Thoracic aorta (tissue), 2 donors: ENCODE measurements around the gene WT1. TPM values are rescaled to one million over a fixed set of nuclear protein-coding genes. Genes with fewer than 3 reads are reported as not detected.

Source experiments
- ATAC-seq: fragments of 150-250 bp; one replicate; pipeline ENCODE4 v1.8.0; 2017; ENCODE audit warnings: low read depth; ENCODE audit not compliant: insufficient number of reproducible peaks, low FRiP score
- DNase-seq: peaks from one replicate; pipeline ENCODE4 v3.0.0-alpha.2; 2020; ENCODE audit warnings: low spot score
- H3K27ac ChIP-seq, 2 donors: fragments of 200-600 bp; sonication (generic); 1 replicate in 1 of 2; 2 replicates in 1 of 2; pipeline ENCODE4 v1.5.1; 2016; ENCODE audit warnings: mild to moderate bottlenecking in 2 of 2, moderate library complexity in 2 of 2
- H3K27me3 ChIP-seq: fragments of 200-600 bp; sonication (generic); replicated peaks from 2 replicates; pipeline ENCODE4 v1.6.0; 2016; ENCODE audit warnings: mild to moderate bottlenecking; ENCODE audit not compliant: insufficient read depth
- H3K36me3 ChIP-seq: fragments of 200-600 bp; sonication (generic); one replicate; pipeline ENCODE4 v1.5.1; 2016
- H3K4me1 ChIP-seq, 2 donors: fragments of 200-600 bp; sonication (generic); 1 replicate in 1 of 2; 2 replicates in 1 of 2; pipeline versions ENCODE4 v1.5.1 to v1.6.0; 2016; ENCODE audit warnings: low read depth in 2 of 2, mild to moderate bottlenecking in 1 of 2; ENCODE audit not compliant: control insufficient read depth in 1 of 2
- H3K4me3 ChIP-seq: fragments of 200-600 bp; sonication (generic); 2 replicates; pipeline ENCODE4 v1.5.1; 2016; ENCODE audit warnings: mild to moderate bottlenecking
- H3K9me3 ChIP-seq: fragments of 200-600 bp; sonication (generic); 2 replicates; pipeline ENCODE4 v1.5.1; 2016
- total RNA-seq, 2 donors: library from RNA; depleted of rRNA; stranded (reverse); fragments of >200 nt; gene quantifications; one replicate each; pipeline versions ENCODE4 v1.1.0 to v1.2.3, GENCODE V29; 2016
- TF ChIP-seq, protein P1 (sequence below): fragments of 200-600 bp; sonication (generic); IDR thresholded peaks from one replicate; pipeline ENCODE4 v1.5.1; 2019; ENCODE audit warnings: antibody characterized with exemption

WT1 gene
- total RNA-seq, 2 donors from 2014 or later: 1.1 TPM; not detected in 1

DNA sequence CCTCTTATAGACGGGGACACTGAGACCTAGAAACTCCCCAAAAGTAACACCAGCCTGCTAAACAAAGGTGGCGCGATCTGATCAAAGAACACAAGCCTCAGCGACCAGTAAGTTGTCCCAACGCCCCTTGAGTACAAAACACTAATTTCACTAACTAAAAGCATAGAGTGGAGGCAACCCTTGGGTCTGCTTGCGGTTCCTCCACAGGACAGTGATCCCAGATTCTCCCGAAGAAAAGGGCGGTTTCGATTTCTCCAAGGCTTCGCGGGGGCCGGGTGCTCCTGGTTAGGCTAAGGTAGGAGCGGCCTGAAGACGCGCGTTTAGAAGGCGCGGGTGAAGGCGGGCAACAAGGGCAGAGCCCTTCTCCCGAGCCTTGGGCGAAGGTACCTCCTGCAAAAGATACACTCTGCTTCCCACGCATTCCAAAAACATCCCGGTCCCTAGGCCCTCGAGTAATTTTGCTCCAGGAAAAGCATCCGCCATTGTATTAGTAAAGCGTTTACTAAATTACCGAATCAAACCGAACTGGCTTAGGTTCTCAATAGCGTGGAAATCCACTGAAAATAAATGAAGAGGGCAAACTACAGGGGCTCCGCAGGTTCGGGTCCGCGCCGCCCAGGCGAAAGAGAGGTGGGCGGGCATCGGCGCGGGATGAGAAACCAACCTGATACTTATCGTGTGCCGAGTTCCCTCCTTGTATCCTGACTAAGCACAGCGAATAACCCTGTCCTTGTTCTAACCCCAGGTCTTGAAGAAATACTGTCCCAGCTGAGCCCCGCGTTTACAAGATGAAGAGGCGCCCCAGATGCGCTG is 2.0 kb downstream of the WT1 start:
- peaks cover 11% of the 10 kb centered on the region for H3K27me3 ChIP-seq
- H3K4me1 ChIP-seq: peaks cover 6 to 31% of the 10 kb centered on the region in 2 donors
- H3K4me3 ChIP-seq: peak overlapping the region; percentile 51
- TF ChIP-seq, protein P1, sequence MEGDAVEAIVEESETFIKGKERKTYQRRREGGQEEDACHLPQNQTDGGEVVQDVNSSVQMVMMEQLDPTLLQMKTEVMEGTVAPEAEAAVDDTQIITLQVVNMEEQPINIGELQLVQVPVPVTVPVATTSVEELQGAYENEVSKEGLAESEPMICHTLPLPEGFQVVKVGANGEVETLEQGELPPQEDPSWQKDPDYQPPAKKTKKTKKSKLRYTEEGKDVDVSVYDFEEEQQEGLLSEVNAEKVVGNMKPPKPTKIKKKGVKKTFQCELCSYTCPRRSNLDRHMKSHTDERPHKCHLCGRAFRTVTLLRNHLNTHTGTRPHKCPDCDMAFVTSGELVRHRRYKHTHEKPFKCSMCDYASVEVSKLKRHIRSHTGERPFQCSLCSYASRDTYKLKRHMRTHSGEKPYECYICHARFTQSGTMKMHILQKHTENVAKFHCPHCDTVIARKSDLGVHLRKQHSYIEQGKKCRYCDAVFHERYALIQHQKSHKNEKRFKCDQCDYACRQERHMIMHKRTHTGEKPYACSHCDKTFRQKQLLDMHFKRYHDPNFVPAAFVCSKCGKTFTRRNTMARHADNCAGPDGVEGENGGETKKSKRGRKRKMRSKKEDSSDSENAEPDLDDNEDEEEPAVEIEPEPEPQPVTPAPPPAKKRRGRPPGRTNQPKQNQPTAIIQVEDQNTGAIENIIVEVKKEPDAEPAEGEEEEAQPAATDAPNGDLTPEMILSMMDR: no peak
- ATAC-seq (no peak), DNase-seq (no peak)
- H3K36me3 ChIP-seq: no peaks in the 10 kb centered on the region
- H3K9me3 ChIP-seq: no peaks in the 10 kb centered on the region
- no peak overlapping the region for H3K27ac ChIP-seq

DNA sequence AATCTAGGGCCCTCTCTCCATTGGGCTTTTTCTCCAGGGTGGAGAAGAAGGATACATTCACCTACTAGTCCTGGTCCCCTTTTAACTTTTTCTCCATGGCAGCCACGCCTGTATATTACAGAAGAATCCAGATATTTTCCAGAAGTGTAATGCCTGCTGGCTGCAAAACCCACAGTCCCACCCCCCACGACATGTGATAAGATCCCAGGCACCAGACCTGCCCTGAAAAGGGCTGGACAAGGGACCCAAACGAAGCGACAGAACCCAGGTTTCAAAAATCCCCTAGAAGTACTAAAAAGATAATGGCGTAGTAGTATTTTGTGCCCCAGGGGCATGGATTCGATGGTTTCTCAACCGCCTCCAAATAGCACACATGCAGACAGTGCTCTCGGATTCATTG is 2.8 kb downstream of the WT1 start:
- no peaks in the 10 kb centered on the region for H3K36me3 ChIP-seq
- H3K27ac ChIP-seq: no peak overlapping the region
- H3K4me3 ChIP-seq: peak overlapping the region; percentile 51
- peaks cover 6 to 27% of the 10 kb centered on the region in 2 donors for H3K4me1 ChIP-seq
- TF ChIP-seq, protein P1: no peak
- DNase-seq (no peak), ATAC-seq (no peak)
- H3K9me3 ChIP-seq: no peaks in the 10 kb centered on the region
- H3K27me3 ChIP-seq: peaks cover 11% of the 10 kb centered on the region

DNA sequence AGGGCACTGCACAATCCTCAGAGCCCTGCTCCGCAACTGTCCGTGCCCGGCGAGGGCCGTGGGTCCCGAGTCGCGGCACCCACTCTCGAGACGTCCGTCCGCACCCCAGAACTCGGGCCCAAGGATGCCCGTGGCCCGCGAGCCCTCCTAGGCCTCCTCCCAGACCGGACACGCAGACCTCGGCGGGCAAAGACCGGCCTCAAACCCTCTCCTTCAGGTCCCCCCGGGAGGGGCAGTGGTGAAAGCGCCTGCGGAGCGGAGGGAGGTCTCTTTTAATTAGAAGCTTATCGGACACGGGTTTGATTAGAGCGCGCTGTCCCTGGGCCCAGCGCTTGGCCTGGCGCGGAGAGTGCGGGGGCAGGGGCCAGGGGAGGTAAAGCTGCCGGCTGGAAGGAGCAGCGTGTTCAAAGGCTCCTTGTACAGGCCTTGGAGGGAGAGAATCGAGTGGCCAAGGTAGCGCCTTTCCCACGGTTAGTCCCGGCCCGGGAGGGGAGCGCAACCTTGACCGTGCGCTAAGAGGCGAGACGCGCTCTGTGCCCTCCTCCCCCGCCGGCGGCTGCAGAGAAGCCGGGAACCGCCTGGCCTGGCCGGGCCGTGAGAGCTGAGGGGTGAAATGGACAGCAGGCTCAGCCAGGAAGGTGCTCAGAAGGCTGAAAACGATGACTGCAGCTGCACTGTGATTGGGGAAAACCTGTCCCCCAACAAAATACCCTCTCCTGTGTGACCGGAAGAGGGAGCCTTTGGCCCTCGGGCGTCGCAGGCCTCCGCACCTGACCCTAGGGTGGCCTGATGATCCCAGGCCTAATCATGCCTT is 4.6 kb downstream of the WT1 start:
- no peak overlapping the region for H3K27ac ChIP-seq
- DNase-seq: no peak
- peaks cover 11% of the 10 kb centered on the region for H3K27me3 ChIP-seq
- no peak overlapping the region for H3K4me3 ChIP-seq
- H3K4me1 ChIP-seq: peaks cover under 1 to 24% of the 10 kb centered on the region in 2 donors
- H3K36me3 ChIP-seq: no peaks in the 10 kb centered on the region
- TF ChIP-seq, protein P1: no peak
- no peaks in the 10 kb centered on the region for H3K9me3 ChIP-seq
- ATAC-seq: no peak

DNA sequence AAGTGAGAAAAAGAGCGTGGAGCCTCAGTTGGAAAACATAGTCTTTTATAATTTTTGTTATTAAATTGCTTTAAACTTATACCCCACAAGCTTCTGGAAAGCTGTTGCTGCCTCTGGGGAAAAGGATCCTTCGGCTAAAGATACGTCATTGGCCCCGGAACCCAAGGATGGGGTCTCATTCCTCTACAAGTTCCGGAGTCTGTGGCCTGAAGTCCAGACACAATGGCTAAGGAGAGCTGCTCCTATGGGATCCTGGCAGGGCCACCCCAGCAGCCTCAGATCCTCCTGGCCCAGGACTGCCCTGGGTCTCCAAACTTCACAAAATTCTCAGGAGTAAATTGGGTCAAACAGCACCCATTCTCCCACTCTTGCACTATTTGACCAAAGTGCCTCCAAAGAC is 5.9 kb downstream of the WT1 start:
- Histone ChIP-seq H3K36me3 (no peaks in the 10 kb centered on the region), H3K27me3 (peaks cover 11% of the 10 kb centered on the region), H3K9me3 (no peaks in the 10 kb centered on the region), H3K4me3 (no peak overlapping the region), H3K27ac (no peak overlapping the region), H3K4me1 (peaks cover 0 to 14% of the 10 kb centered on the region in 2 donors)
- ATAC-seq: no peak
- TF ChIP-seq, protein P1: no peak
- no peak for DNase-seq

DNA sequence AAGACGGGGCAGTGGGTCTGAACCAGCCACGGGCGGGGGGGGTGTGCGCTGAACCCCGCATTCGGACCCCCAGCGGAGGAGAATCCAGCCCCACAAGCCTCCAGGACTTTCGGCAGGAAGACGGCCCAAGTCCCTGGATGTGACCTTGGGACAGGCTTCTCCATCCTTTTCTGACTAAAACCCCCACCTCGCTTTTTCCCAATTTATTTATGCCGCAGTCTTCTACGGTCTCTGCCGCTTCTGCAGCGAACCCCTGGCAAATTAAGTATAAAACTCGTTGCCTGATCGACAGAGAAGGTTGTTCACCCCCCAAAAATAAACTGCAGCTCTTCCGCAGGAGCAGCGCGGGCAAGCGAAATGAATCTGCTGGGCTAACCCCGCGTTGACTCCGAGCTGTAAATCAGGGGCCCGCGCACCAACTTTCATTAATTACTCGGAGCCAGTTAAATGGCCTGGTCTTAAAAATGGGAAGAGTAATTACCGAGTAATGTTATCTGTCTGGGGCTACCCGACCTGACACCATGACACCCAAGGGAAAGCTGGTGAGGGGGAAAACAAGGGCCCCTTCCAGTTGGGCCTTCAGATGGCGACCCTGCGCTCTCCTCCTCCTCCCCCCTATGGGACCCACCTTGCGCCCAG is 6.6 kb downstream of the WT1 start:
- Histone ChIP-seq H3K9me3 (no peaks in the 10 kb centered on the region), H3K4me1 (peaks cover 0 to 7% of the 10 kb centered on the region in 2 donors), H3K27ac (no peak overlapping the region), H3K27me3 (peaks cover 11% of the 10 kb centered on the region), H3K4me3 (no peak overlapping the region), H3K36me3 (no peaks in the 10 kb centered on the region)
- TF ChIP-seq, protein P1: no peak
- DNase-seq (no peak), ATAC-seq (no peak)
